GM23248 (cell line): Measurements from ENCODE around the gene PADI6.

Experiments used
- EZH2 ChIP-seq: fragments of 200-600 bp; sonication (generic); IDR thresholded peaks from 2 replicates; pipeline ENCODE4 v1.6.1; 2018; ENCODE audit warnings: antibody characterized with exemption, mild to moderate bottlenecking; ENCODE audit not compliant: insufficient read depth, poor library complexity, severe bottlenecking
- EZH2phosphoT487 ChIP-seq: fragments of 200-600 bp; sonication (generic); IDR thresholded peaks from 2 replicates; pipeline ENCODE4 v1.6.1; 2018; ENCODE audit warnings: antibody characterized with exemption, moderate library complexity, mild to moderate bottlenecking, low read depth; ENCODE audit not compliant: insufficient read depth

DNA sequence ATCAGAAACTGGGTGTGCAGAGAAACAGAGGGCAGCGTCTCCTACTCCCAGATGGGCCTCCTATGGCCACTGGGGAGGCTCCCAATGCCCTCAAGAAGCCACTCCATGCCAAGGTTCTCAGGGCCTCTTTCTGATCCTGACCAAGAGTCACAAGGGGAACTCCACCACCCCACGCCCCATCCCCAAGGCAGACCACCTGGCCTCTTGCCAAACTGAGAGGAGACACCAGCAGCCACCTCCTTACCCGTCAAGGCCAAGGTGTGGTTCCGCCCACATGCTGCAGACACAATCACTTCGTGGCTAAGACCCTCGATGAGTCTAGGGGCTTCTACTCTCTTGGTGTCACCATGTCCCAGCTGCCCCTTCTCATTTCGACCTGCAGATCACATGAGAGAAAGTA is 50.5 kb downstream of the PADI6 start:
- TF ChIP-seq EZH2 (no peak), EZH2phosphoT487 (no peak)
